ENCODE data around the gene MTMR6.

The MTMR6 gene

DNA sequence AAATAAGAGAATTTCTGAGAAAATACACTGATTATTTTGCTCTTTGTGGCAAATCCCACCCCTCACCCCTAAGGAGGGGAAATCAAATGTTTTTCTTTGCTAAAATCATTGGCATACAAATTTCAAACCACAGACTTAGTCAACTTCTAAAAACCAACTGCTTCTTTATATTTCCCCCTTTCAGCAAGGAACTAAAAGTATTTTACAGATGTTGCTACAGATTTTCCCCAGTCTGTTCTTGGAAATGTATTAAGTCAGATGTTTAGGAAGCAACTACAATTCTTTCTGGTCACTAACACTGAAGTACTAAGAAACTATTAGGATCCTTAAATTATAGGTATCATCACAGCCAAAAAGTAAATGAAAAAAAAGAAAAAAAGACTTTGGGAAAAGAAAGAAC lies 6.9 kb downstream of the MTMR6 start:
- DNase-seq (ENCODE audit: low read depth in 1 of 2, low spot score in 1 of 2), result no peak

DNA sequence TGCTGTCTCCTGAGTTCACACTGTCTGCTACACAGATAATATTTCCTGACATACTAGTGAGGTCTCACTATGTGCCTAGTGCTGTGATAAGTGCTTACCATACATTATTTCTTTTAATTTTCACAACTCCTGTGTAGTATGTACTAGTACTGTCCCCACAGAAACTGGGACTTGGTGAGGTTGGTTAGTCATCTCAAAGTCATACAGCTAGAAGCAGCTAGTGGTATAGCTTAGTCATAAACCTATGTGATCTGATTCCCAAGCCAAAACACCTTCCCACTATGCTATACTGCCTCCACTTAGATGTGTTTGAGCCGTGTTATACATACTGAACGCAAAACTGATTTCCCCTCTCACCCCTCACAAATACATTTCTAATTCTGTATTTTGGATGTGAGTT lies 10.5 kb downstream of the MTMR6 start:
- DNase-seq (ENCODE audit: low read depth in 1 of 2, low spot score in 1 of 2), result peak in 1 of 2 donors; percentile 43

DNA sequence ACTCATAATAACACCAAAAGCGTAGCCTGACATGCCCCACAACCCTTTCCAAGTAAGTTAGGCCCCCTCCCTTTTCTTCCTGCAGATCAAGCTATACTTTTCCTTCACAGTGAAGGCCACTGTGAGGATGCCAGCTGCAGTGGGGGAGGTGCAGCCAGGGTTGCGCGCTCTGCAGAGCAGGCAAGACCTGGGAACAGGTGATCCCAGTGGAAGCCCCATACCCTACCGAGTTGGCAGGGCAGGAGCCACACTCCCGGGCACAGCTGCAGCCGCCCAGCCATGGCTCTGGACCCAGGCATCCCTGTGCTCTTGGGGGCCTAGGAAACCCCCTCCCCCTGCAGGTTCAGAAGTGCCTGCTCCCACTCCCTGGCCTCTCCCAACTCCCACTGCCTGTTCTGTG lies 18.7 kb downstream of the MTMR6 start:
- no peak for DNase-seq (ENCODE audit: low read depth in 1 of 2, low spot score in 1 of 2)

DNA sequence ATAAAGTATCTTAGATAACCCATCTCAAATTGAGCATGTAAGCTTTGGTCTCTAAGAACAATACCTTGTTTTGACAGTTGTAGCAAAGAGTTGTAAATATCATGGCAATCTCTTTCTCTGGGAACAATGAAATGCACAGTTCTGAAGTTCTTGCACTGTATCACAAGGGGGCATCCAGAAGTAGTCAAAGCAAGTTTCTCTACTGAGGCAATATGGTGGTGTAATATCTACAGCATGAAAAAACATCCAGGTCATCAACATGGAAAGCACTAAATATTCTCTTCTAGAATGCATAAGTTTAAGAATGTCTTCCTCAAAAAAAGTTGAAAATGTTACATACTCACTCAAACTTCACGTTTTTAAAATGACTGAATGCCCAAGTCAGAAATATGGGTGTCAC lies 19.6 kb downstream of the MTMR6 start:
- DNase-seq (ENCODE audit: low read depth in 1 of 2, low spot score in 1 of 2), result no peak

DNA sequence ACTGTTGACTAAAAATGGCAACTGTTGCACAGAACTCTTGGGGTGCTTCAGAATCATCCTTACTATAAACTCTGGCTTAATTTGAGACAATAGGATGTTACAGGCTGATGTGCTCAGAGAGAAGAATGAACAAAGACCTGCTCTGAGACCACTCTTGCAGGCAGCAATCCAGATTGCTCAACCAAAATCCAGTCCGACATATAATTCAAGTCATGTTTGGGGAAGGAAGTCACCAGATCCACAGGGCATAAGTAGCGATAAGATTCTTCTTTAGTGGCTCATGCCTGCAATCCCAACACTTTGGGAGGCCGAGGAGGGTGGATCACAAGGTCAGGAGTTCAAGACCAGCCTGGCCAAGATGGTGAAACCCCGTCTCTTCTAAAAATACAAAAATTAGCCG lies 20.6 kb downstream of the MTMR6 start:
- DNase-seq (ENCODE audit: low read depth in 1 of 2, low spot score in 1 of 2), result no peak

DNA sequence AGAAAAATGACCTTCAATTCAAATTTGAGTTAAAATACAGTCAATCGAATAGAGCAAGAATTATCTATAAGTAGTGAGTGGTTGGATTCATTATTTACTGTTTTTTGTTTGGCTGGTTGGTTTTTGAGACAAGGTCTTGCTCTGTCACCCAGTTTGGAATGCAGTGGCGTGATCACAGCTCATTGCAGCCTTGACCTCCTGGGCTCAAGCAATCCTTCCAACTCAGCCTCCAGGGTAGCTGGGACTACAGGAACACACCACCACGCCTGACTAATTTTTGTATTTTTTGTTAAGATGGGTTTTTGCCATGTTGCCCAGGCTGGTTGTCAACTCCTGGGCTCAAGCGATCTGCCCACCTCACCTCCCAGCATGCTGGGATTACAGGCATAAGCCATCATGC lies 25.0 kb downstream of the MTMR6 start:
- DNase-seq (ENCODE audit: low read depth in 1 of 2, low spot score in 1 of 2), result no peak

DNA sequence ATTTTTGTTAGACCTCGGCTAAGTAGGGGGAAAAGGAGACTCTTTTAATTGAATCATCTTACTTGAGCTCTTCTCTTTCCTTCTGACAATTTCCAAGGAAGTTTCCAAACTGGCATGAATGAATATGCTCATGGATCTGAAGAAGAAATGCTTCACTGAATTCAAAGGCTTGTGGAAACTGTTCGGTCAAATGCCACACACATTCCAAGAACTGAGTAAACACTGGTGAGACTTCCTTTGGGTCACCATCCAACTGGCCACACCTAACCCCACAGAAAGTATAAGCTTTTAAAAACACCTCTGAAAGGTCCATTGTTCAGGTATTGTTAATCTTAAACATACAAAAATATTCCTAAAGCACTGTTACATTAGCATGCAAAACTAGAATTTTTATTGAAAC lies 33.6 kb downstream of the MTMR6 start:
- no peak for DNase-seq (ENCODE audit: low read depth in 1 of 2, low spot score in 1 of 2)

DNA sequence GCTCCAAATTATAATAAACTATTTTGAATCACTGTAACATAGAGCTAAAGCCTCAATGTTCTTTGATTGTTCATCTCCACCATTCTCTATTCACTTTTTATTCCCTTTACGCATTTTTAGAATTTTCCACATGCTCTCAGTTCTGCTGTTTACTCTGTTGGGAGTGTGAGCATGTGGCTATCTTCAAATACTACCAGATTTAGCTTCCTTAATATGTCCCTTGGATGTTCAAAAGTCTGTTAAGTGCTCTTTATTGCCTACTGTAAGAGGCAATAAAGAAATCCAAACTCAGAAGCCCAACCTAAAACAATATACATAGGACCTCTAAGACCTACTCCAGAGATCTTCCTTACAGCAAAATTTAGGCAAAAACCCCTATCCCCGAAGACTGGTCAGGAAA lies 34.5 kb downstream of the MTMR6 start:
- no peak for DNase-seq (ENCODE audit: low read depth in 1 of 2, low spot score in 1 of 2)

DNA sequence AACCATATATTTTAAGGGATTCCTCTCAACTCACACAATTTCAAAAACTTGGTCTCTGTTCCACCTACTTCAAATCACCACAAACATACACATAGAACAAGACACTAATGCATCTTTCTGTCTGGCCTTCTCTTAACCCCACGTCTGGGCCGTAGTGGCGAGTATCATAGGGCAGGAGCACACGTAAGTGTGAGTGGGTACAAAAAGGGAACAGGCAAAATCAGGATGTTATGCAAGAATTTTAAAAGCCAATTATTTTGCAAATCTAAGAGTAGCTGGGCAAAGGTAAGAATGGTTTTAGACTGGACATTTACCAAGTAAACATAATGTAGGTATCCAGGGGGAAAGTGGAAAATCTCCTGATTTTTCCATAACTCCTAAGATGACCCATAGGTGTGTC lies 35.1 kb downstream of the MTMR6 start:
- DNase-seq (ENCODE audit: low read depth in 1 of 2, low spot score in 1 of 2), result no peak

DNA sequence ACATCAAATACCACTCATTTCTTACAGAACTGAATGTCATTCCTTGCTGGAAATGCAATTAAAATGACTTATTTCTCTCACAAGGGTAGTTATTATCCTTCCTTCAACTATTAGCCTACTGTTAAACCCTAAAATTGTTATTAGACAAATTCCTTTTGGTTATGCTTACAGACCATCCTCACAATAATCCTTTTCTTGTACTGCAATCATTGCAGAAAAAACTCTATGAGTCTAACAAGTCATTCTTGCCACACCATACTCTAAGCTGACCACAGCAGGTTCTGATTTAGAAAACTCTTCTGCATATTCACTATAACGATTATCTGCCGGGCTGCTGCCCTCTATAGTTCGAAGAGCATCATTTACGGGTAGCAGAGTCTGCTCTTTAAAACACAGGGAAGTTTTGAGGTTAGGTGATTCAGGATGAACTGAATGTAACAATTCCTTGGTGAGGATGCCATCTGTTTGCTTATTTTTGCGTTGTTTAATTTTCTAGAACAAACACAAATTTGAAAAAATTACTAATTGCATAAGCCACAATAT lies 38.2 kb downstream of the MTMR6 start:
- no peak for DNase-seq (ENCODE audit: low read depth in 1 of 2, low spot score in 1 of 2)

DNA sequence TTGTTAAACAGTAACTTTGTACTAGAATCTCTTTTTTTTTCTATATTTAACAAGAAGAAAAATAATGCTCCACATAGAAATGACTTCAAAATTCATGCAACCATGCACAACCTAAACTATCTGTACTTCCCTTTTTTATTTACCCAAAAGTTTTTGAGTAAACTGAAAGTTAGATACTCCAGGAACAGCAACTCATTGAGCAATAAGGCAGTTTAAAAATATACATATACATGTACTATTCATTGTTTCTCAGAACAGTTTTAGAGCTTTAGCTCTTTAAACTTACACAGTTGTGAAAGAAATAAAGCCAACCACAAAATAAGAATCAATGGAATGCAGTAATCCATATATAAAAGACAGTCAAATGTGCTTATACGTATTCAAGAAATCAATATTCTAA lies 39.2 kb downstream of the MTMR6 start:
- DNase-seq (ENCODE audit: low read depth in 1 of 2, low spot score in 1 of 2), result no peak

DNA sequence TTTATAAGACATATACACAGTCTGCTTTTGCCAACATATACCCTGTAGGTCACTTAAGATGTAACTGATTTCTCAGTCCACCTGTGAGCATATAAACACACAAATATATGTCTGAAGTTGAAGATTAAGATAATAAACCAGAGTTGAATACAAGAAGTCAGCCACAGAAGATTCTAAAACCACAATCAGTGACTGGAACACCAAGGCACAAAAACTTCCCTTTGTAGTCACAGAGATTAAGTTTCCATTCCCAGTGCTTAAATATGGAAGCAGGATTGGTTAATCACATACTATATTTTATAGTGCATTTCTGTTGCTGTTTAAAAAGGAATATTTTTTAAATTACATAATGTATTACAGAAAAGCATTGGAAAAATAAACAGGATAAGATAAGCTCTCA lies 39.9 kb downstream of the MTMR6 start:
- no peak for DNase-seq (ENCODE audit: low read depth in 1 of 2, low spot score in 1 of 2)

DNA sequence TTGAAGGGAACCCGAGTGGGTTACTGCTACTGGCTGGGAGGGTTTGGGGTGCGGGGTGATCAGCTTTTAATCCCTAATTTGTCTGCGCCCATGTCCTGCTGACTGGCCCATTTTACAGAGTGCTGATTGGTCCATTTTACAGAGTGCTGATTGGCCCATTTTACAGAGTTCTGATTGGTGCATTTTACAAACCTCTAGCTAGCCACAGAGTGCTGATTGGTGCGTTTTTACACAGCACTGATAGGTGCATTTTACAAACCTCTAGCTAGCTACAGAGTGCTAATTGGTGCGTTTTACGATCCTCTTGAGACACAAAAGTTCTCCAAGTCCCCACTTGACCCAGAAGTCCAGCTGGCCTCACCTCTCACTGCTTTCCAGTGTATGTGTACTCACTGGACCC lies 43.2 kb downstream of the MTMR6 start:
- DNase-seq (ENCODE audit: low read depth in 1 of 2, low spot score in 1 of 2), result no peak

DNA sequence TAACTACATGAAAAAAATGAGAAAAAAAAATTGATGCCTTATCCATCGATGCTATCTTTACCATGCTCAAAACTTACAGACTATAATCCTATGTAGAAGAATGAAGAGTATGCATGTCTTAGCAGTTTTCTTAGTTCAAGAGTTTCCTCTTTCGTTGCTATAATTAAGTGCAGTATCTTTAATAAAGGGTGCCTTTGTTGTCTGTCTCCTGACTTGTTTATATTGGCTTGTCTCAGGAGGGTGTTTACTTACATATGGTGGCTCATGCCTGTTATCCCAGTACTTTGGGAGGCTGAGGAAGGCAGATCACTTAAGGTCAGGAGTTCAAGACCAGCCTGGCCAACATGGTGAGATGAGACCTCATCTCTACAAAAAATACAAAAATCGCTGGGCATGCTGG lies 44.3 kb downstream of the MTMR6 start:
- DNase-seq (ENCODE audit: low read depth in 1 of 2, low spot score in 1 of 2), result no peak

DNA sequence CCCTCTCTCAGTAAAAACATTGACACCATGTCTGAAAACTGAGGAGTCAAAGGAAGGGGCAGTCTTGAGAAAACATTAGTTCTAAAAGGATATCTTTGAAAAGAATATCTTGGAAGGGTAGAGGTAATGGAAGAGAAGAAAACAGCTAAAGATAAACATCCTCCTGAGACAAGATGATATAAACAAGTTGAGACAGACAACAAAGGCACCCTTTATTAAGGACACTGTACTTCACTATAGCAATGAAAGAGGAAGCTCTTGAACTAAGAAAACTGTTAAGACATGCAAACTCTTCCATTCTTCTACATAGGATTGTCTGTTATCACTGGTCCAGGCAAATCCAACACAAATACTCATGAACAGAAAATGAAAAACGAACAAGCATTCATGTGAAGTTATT lies 46.3 kb downstream of the MTMR6 start:
- no peak for DNase-seq (ENCODE audit: low read depth in 1 of 2, low spot score in 1 of 2)

DNA sequence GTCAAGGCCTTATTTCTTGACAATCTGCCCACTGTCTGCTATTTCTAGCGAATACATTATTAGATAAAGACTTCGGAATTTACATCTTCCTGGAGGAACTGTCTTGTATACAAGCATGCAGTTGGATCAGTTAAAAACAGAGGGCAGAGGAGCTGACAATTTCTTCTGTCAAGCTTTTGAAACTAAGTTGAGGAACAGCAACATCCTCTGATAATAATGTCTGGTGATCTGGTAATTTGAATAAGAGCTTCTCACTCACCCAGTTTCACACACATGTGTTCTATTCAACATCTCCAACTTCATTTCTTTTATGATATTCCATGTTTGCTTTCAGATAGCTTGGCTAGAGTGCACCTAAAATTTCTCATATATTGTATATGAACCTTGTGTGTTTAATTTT lies 50.2 kb downstream of the MTMR6 start:
- no peak for DNase-seq (ENCODE audit: low read depth in 1 of 2, low spot score in 1 of 2)

DNA sequence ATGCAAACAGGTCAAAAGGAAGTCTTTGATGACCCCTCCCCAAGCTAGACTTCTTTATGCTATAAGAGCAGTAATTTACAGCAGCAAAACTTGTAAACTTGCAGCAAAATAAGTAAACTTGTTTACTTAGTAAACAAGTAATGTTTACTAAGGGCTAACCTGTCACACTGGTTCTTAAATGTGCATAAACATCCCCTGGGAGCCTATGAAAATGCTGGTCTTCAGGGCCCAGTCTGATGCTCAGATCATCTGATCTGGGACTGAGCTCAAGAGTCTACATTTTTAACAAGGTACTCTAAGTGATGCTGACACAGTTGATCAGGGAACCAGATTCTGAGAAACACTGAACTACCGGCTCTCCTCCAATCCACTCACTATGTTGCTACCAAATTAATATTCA lies 53.4 kb downstream of the MTMR6 start:
- DNase-seq (ENCODE audit: low read depth in 1 of 2, low spot score in 1 of 2), result no peak

DNA sequence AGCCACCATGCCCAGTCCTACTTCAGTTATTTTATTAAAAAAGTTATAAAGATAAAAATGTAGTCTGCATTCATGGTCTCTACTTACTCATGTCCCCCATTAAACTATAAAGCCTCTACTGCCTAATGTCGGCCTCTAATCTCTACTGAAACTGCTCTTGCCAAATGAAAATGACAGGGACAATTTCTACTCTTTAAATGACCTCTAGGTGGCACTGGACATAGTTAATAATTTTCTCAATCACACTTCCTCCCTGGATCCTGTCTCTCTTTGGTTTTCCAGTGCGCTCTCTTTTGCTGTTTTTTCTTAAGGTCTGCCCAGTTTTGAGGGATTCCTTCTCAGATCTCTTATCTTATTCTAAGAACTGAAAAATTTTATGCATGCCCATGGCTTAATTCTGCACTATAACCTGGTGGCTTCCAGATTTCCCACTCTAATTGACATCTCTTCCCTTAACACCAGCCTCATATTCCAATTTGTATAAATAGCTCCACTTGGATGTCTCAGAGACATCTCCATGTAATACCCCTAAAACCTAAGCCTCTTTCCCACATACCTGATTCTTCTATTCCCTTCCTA lies 54.3 kb downstream of the MTMR6 start:
- no peak for DNase-seq (ENCODE audit: low read depth in 1 of 2, low spot score in 1 of 2)

DNA sequence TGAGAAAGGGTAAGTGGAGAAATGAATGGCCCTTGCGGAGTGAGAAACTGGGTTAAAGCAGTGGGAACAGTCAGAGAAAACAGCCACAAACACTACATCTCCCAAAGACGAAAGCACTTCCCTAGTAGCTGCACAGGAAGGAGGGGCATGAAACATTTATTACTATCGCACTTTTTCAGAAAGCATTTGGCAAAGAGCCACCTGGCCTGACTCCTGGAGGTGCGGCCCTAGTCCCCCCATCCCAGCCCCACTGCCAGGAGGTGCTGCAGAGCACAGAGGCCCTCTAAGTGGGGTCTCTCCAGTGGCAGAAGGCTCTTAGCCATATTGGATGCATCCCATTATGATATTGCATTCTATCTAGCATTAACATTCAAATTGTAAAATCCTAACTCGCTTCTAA lies 55.8 kb downstream of the MTMR6 start:
- no peak for DNase-seq (ENCODE audit: low read depth in 1 of 2, low spot score in 1 of 2)

DNA sequence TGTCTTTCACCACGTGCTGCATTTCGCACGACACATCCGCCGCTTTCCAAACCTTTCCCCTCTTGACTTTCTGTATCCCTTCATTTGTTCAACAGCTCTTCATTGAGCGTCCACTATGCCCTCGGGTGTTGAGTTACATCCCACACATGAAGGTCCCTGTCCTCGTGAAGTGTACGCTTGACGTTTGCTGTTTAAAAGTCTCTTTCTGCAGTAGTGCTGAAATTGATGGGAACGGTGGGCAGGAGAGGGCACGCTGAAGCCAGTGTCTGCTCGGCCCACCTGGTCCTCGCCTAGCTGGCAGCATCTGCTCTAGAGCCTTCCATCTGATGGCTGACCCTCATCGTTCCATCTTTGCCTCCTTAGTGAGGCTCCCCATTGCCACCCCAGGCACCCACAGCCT lies 59.6 kb downstream of the MTMR6 start:
- no peak for DNase-seq (ENCODE audit: low read depth in 1 of 2, low spot score in 1 of 2)

DNA sequence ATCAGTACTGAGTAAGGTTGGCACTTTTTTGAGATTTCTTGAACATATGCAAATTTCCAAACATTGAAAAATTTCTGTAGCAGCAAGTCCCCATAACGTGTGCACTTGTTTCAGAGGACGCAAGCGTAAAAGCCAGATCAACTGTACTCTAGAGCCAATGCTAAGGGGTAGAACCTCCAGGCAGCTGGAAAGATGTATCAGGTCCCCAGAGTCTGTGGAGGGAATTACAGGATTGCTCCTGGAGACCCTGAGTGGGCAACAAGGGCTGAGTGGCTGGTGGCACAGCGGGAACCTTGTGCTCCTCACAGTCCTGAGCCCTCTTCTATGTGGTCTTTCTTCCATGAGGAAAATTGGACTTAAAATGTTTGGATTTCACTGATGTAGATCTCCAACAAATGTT lies 61.3 kb downstream of the MTMR6 start:
- DNase-seq (ENCODE audit: low read depth in 1 of 2, low spot score in 1 of 2), result no peak

DNA sequence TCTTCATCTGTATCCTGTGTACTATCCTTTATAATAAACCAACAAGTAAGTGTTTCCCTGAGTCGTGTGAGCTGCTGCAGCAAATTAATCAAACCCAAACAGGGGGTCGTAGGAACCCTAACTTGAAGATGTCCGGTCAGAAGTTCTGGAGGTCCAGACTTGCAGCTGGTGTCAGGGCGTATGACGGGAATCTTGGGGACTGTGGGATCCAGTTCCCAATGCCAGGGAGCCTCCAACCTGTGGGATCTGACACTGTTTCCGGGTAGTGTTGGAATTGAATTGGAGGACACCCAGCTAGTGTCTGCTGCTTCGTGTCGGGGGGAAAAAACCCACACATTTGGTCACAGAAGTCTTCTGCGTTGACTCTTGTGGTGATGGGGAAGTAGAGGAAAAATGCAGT lies 63.1 kb downstream of the MTMR6 start:
- no peak for DNase-seq (ENCODE audit: low read depth in 1 of 2, low spot score in 1 of 2)

DNA sequence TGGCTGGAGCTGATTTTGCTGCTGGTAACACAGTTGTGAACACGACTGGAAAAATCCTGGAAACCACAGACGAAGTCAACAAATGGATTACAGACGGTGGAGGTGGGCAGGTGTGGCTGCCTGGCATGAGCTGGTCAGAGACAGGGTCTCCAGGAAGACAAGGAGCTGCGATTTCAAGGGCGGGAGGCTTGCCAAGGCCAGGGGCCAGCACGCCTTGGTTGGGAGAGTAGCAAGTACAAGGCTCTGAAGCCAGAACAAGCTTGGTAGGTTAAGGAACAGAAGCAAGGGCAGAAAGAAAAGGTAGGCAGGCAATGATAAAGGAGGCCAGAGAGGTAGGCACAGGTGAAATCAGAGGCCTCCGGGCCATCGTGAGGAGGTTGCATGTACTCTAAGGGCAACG lies 64.5 kb downstream of the MTMR6 start:
- no peak for DNase-seq (ENCODE audit: low read depth in 1 of 2, low spot score in 1 of 2)

DNA sequence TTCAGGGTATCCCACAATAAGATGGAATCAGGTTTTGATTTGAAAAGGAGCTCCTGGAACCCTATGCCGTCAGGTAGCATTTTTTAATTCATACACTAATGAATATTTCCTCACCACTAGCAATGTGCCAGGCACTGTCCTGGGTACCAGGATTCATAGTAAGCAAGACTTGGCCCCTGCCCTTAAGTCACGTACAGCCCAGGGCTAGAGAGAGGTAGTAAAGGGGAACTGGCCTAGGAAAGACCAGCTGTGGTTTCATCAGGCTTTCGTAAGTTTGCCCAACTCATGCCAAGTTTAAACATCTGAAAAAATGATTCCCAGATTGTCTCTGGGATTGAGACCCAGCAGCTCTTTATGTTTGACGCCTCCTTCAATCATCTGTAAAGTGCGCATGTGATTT lies 69.3 kb downstream of the MTMR6 start:
- DNase-seq (ENCODE audit: low read depth in 1 of 2, low spot score in 1 of 2), result no peak

Measured in activated CD4-positive, alpha-beta T cell treated with anti-CD3 and anti-CD28 coated beads, Interleukin-2, amount 50 U/mL, for 24 hours (primary cell).